ENCODE measurements around the gene KCTD14. TPM values are rescaled to one million over a fixed set of nuclear protein-coding genes. Genes with fewer than 3 reads are reported as not detected.

Gene KCTD14
- total RNA-seq, 1 experiment from 2014 or later: 12.5 TPM

DNA sequence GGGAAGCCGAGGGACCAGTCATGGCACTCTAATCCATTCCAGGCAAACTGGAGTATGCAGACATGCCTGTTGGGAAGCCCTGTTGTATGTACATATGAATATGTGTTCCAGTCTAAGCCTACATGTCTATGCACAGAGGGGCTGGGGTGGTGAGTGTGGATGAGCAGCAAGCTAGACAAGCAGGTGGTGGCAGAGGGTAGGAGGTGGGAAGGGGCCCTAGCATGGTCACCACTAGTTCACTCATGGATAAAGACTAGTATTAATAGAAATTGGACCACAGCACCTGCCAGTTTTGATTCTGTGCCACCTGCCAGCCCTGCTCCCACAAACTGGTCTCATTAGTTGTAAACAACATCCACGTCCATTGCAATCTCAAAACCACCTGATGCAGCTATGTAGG is 42.1 kb upstream of the KCTD14 start:
- H2BK15ac ChIP-seq (ENCODE audit: low read depth, low read length): no peak overlapping the region
- no peaks in the 10 kb centered on the region for H3K9me3 ChIP-seq (ENCODE audit: control insufficient read depth, low read depth, low read length)
- no peak overlapping the region for H2BK20ac ChIP-seq (ENCODE audit: low read depth, low read length, poor library complexity, severe bottlenecking)
- H3T11ph ChIP-seq (ENCODE audit: low read length): no peak overlapping the region
- H3K9ac ChIP-seq (ENCODE audit: extremely low read depth, insufficient read length, low read length): no peak overlapping the region
- H3K4me1 ChIP-seq (ENCODE audit: insufficient read depth, low read length): no peaks in the 10 kb centered on the region
- no peak for DNase-seq
- H3K79me1 ChIP-seq (ENCODE audit: insufficient read depth, low read depth, low read length, poor library complexity, severe bottlenecking): no peaks in the 10 kb centered on the region
- no peak overlapping the region for H4K91ac ChIP-seq (ENCODE audit: insufficient read length, low read depth, low read length)
- no peaks in the 10 kb centered on the region for H3K9me3 Mint-ChIP-seq
- H4K20me1 ChIP-seq (ENCODE audit: control insufficient read depth, insufficient read depth, insufficient read length): no peaks in the 10 kb centered on the region
- no peaks in the 10 kb centered on the region for H3K4me1 Mint-ChIP-seq
- WGBS (ENCODE audit: extremely low coverage, insufficient read length, low lambda C conversion rate): no CpG with 5 or more reads among the region's 2 CpGs
- no peak overlapping the region for H3K4me2 ChIP-seq (ENCODE audit: insufficient read depth, insufficient read length, low read length)
- H3K23ac ChIP-seq (ENCODE audit: insufficient read length, low read depth, low read length): no peak overlapping the region
- H3K14ac ChIP-seq (ENCODE audit: insufficient read depth, low read length): no peak overlapping the region
- H3K4ac ChIP-seq (ENCODE audit: low read depth, low read length): no peak overlapping the region
- H3K27me3 ChIP-seq (ENCODE audit: insufficient read depth, low read length): no peaks in the 10 kb centered on the region
- no peak overlapping the region for H2BK120ac ChIP-seq (ENCODE audit: low read depth, low read length, poor library complexity, severe bottlenecking)
- H3K4me3 Mint-ChIP-seq: no peak overlapping the region
- H2AFZ ChIP-seq (ENCODE audit: low read length): no peak overlapping the region
- no peak for TF ChIP-seq CTCF (conservative IDR thresholded peaks at IDR 0.05)
- no peaks in the 10 kb centered on the region for H3K23me2 ChIP-seq (ENCODE audit: insufficient read length, low read depth, low read length, poor library complexity, severe bottlenecking)
- no peak overlapping the region for H2AK5ac ChIP-seq (ENCODE audit: insufficient read length, low read length)
- no peak overlapping the region for H4K5ac ChIP-seq (ENCODE audit: insufficient read length, low read depth, low read length)
- no peak overlapping the region for H2BK5ac ChIP-seq (ENCODE audit: insufficient read length, low read length)
- H2BK12ac ChIP-seq (ENCODE audit: insufficient read length, low read depth, low read length): no peak overlapping the region
- H3K27ac Mint-ChIP-seq: no peak overlapping the region
- H3K36me3 Mint-ChIP-seq (ENCODE audit: insufficient read depth in 1 of 3, low read depth in 3 of 3): peaks cover 14 to 28% (median 25%) of the 10 kb centered on the region in 3 experiments; a peak in 6 of 7 replicates
- no peak overlapping the region for H3K56ac ChIP-seq (ENCODE audit: insufficient read length, low read depth, low read length)
- no peaks in the 10 kb centered on the region for H3K27me3 Mint-ChIP-seq (ENCODE audit: low read depth)
- no peaks in the 10 kb centered on the region for H3K79me2 ChIP-seq (ENCODE audit: insufficient read depth, low read length)
- no peak overlapping the region for H4K8ac ChIP-seq (replicated peaks; ENCODE audit: insufficient read length, low read depth, low read length)
- no peak overlapping the region for H3K27ac ChIP-seq (ENCODE audit: insufficient read length, low read depth, low read length)
- no peak overlapping the region for H3K18ac ChIP-seq (ENCODE audit: insufficient read length, low read depth, low read length)
